Measurements from ENCODE around the gene PAPLN. TPM values are rescaled to one million over a fixed set of nuclear protein-coding genes. Genes with fewer than 3 reads are reported as not detected.

PAPLN gene
- total RNA-seq, 1 experiment from 2014 or later: not detected

DNA sequence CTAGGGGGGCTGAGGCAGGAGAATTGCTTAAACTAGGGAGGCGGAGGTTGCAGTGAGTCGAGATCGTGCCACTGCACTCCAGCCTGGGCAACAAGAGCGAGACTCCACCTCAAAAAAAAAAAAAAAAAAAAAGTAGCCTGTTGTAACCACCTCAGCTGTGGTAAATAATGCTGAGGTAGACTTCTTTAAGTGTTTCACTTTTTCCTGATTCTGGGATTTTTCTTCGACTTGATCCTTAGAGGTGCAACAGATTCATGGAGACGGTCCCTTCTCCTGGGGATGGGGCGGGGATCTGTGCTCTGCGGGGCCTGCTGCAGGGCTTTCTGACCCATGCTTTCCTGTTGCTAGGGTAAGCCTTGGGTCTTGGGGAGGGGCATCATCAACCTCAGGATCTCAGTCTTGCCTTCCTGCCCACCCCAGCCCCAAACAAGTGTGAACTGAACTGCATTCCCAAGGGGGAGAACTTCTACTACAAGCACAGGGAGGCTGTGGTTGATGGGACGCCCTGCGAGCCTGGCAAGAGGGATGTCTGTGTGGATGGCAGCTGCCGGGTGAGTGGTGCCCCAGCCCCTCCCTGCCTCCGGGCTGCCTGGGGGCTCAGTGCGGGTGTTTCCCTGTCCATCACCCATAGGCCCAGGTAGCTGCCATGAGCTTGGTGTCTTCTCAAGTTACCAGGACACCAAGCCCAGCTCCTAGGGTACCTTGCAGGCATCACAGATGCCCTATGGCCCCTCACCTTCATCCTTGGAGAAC lies 12.4 kb downstream of the PAPLN start:
- H3K4me2 ChIP-seq: no peak overlapping the region
- H3K4me1 ChIP-seq (replicated peaks; ENCODE audit: insufficient read depth): no peaks in the 10 kb centered on the region
- no peak overlapping the region for H3K27ac ChIP-seq
- no peak overlapping the region for H3K4me3 ChIP-seq
- 0 out of 2 replicates have a peak, but pooled peaks cover under 1% of the 10 kb centered on the region for H3K27me3 ChIP-seq (ENCODE audit: insufficient read depth, low read depth)
- H3F3A ChIP-seq (ENCODE audit: insufficient read depth, low read depth): no peaks in the 10 kb centered on the region
- no peaks in the 10 kb centered on the region for H4K20me1 ChIP-seq (ENCODE audit: insufficient read depth)
- H3K36me3 ChIP-seq (ENCODE audit: low read depth): no peaks in the 10 kb centered on the region
- POLR2A ChIA-PET (ENCODE audit: unreplicated experiment): no interaction called here
- no peak overlapping the region for H2AFZ ChIP-seq
- H3K9me3 ChIP-seq (ENCODE audit: insufficient read depth, low read depth): no peaks in the 10 kb centered on the region
- H3K9me2 ChIP-seq (ENCODE audit: insufficient read depth): no peaks in the 10 kb centered on the region
- BruUV-seq (replicated peaks): no TSS peak
- DNase-seq: no peak
- intact Hi-C loops (cut with micrococcal nuclease; ENCODE audit: unreplicated experiment): no loop called here
- no peaks in the 10 kb centered on the region for H3K79me2 ChIP-seq (ENCODE audit: low read depth)
- CTCF ChIA-PET: no interaction called here
- TF ChIP-seq, protein P1, sequence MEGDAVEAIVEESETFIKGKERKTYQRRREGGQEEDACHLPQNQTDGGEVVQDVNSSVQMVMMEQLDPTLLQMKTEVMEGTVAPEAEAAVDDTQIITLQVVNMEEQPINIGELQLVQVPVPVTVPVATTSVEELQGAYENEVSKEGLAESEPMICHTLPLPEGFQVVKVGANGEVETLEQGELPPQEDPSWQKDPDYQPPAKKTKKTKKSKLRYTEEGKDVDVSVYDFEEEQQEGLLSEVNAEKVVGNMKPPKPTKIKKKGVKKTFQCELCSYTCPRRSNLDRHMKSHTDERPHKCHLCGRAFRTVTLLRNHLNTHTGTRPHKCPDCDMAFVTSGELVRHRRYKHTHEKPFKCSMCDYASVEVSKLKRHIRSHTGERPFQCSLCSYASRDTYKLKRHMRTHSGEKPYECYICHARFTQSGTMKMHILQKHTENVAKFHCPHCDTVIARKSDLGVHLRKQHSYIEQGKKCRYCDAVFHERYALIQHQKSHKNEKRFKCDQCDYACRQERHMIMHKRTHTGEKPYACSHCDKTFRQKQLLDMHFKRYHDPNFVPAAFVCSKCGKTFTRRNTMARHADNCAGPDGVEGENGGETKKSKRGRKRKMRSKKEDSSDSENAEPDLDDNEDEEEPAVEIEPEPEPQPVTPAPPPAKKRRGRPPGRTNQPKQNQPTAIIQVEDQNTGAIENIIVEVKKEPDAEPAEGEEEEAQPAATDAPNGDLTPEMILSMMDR (conservative IDR thresholded peaks at IDR 0.05): no peak
- TF ChIP-seq EZH2 (IDR thresholded peaks at IDR 0.05; ENCODE audit: low read depth): no peak

DNA sequence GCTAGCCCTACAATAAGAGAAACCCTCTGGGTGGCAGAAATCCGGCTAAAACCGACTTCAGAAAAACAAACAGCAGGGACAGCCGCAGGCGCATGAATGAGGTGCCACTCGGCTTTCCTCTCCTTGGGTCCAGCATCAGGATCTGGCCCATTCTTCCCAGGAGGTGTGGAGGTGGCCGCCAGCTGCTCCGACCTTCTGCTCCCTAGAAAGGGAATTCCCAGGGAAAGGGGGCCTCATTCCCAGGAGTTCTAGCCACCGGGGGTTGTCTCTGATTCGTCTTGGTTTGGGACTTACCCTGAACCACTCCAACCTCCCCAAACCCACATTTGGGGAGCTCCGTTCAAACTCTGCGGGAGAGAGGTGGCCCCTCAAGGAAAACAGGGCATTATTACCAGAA lies 13.0 kb downstream of the PAPLN start:
- H3K9me3 ChIP-seq (ENCODE audit: insufficient read depth, low read depth): no peaks in the 10 kb centered on the region
- CTCF ChIA-PET: no interaction called here
- H3K27me3 ChIP-seq (ENCODE audit: insufficient read depth, low read depth): no peaks in the 10 kb centered on the region
- H4K20me1 ChIP-seq (ENCODE audit: insufficient read depth): no peaks in the 10 kb centered on the region
- TF ChIP-seq, protein P1 (conservative IDR thresholded peaks at IDR 0.05): no peak
- TF ChIP-seq EZH2 (IDR thresholded peaks at IDR 0.05; ENCODE audit: low read depth): no peak
- no peaks in the 10 kb centered on the region for H3K36me3 ChIP-seq (ENCODE audit: low read depth)
- no peak overlapping the region for H3K4me3 ChIP-seq
- H3K27ac ChIP-seq: no peak overlapping the region
- no TSS peak for BruUV-seq (replicated peaks)
- POLR2A ChIA-PET (ENCODE audit: unreplicated experiment): no interaction called here
- H3F3A ChIP-seq (ENCODE audit: insufficient read depth, low read depth): no peaks in the 10 kb centered on the region
- no peak for DNase-seq
- intact Hi-C loops (cut with micrococcal nuclease; ENCODE audit: unreplicated experiment): no loop called here
- no peaks in the 10 kb centered on the region for H3K9me2 ChIP-seq (ENCODE audit: insufficient read depth)
- H3K4me2 ChIP-seq: no peak overlapping the region
- H3K79me2 ChIP-seq (ENCODE audit: low read depth): no peaks in the 10 kb centered on the region
- no peaks in the 10 kb centered on the region for H3K4me1 ChIP-seq (replicated peaks; ENCODE audit: insufficient read depth)
- H2AFZ ChIP-seq: no peak overlapping the region

DNA sequence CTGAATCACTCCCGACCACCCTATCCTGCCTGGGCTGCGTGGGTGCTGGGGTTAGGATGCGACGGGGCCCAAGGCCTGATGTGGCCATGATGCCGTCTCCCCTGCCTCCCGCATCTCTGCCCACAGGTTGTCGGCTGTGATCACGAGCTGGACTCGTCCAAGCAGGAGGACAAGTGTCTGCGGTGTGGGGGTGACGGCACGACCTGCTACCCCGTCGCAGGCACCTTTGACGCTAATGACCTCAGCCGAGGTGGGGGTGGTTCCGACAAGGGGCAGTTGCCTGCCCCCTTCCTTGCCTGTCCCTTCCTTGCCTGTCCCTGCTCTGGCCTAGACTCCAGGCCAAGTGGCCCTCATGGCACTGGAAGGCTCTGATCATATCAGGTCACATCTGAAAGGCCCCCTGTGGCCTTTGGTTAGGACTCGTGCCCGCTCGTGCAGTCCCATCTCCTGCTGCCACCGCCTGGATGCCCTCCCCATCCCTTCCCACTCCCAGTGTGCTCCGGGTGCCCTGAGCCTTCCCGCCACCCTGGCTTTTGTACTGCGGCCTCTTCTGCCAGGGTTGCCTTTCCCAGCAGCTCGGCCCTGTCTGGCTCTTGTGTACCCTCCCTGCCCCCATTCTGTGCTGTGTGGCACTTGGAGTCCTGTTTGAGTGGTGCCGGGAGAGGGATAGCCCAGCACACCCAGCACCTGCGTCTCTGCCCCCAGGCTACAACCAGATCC lies 13.6 kb downstream of the PAPLN start:
- TF ChIP-seq, protein P1 (conservative IDR thresholded peaks at IDR 0.05): no peak
- no peaks in the 10 kb centered on the region for H3F3A ChIP-seq (ENCODE audit: insufficient read depth, low read depth)
- H3K9me3 ChIP-seq (ENCODE audit: insufficient read depth, low read depth): no peaks in the 10 kb centered on the region
- no peaks in the 10 kb centered on the region for H3K4me1 ChIP-seq (replicated peaks; ENCODE audit: insufficient read depth)
- H3K79me2 ChIP-seq (ENCODE audit: low read depth): no peaks in the 10 kb centered on the region
- H3K4me2 ChIP-seq: no peak overlapping the region
- H3K36me3 ChIP-seq (ENCODE audit: low read depth): no peaks in the 10 kb centered on the region
- no peaks in the 10 kb centered on the region for H3K9me2 ChIP-seq (ENCODE audit: insufficient read depth)
- no peak overlapping the region for H2AFZ ChIP-seq
- H3K4me3 ChIP-seq: no peak overlapping the region
- H3K27me3 ChIP-seq (ENCODE audit: insufficient read depth, low read depth): no peaks in the 10 kb centered on the region
- intact Hi-C loops (cut with micrococcal nuclease; ENCODE audit: unreplicated experiment): no loop called here
- no TSS peak for BruUV-seq (replicated peaks)
- no peaks in the 10 kb centered on the region for H4K20me1 ChIP-seq (ENCODE audit: insufficient read depth)
- CTCF ChIA-PET: no interaction called here
- POLR2A ChIA-PET (ENCODE audit: unreplicated experiment): no interaction called here
- no peak overlapping the region for H3K27ac ChIP-seq
- DNase-seq: no peak

All from PC-9 (cell line).